ENCODE measurements around the gene STIP1. TPM values are rescaled to one million over a fixed set of nuclear protein-coding genes. Genes with fewer than 3 reads are reported as not detected.
A peak's percentile ranks its signal among the peaks of the same experiment; 100 is the strongest.

Gene STIP1
- total and polyA plus RNA-seq, 10 of the 15 experiments (the other 5 are each of a cell fraction or from before 2014, with no cell fraction given) = 25.2 to 291 (median 191) TPM

DNA sequence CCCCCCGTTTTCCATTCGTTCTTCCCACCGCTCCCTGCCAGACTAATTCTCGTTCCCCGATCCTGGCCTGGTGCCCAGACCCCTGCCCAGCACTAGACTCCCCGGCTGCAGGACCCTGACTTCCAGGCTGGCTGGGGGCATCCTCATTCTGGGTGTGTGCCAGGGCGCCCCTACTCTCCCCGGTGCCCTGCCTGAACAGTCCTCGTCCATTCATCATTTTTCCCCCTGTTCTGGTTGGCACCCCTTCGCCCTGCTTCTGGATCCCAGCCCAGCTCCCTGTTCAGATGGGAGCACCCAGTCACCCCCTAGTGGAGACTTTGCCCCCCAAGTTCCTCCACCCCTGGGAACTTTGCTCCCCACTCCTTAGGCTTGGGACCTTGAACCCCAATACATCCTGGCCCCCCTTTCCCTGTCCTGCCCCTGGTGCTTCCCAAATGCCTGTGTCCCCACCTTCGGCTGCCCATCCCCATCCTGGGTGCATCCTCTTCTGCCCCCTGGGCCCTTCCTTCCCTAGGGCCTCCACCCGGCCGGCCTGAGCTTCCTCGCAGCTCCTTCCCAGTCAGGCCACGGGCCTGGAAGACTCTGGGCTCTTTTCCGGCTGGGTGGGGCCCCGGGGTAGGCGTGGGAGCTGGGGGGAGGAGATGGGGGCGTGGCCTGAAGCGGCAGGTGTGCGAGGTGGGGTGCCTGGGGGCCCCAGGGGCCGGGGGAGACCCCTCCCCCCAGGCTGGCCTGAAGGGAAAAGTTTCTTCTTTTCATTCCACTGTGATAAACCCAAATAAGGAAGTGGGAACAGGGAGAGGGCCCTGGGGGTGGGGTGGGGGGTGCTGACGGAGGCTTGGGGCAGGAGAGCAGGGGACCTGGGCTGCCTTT lies 66.3 kb downstream of the STIP1 start (continued):
- TF ChIP-seq, protein P1, sequence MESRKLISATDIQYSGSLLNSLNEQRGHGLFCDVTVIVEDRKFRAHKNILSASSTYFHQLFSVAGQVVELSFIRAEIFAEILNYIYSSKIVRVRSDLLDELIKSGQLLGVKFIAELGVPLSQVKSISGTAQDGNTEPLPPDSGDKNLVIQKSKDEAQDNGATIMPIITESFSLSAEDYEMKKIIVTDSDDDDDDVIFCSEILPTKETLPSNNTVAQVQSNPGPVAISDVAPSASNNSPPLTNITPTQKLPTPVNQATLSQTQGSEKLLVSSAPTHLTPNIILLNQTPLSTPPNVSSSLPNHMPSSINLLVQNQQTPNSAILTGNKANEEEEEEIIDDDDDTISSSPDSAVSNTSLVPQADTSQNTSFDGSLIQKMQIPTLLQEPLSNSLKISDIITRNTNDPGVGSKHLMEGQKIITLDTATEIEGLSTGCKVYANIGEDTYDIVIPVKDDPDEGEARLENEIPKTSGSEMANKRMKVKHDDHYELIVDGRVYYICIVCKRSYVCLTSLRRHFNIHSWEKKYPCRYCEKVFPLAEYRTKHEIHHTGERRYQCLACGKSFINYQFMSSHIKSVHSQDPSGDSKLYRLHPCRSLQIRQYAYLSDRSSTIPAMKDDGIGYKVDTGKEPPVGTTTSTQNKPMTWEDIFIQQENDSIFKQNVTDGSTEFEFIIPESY (IDR thresholded peaks at IDR 0.05) = no peak
- TF ChIP-seq HDAC2 (IDR thresholded peaks at IDR 0.05) (no peak), GATAD2B (conservative IDR thresholded peaks at IDR 0.05; ENCODE audit: low read depth) (no peak), RAD21 (IDR thresholded peaks at IDR 0.05; ENCODE audit: insufficient read depth, low read depth, low read length) (no peak), TCF12 (IDR thresholded peaks at IDR 0.05; ENCODE audit: low read depth, low read length) (0 out of 2 replicates have a peak, but pooled peaks have one; percentile 6), ASH2L (IDR thresholded peaks at IDR 0.05; ENCODE audit: borderline replicate concordance, low read depth) (no peak), HDGF (IDR thresholded peaks at IDR 0.05) (peak; percentile 44; the same call in 1 of the 2 replicates), POLR2A (IDR thresholded peaks at IDR 0.05; ENCODE audit: low read depth, low read length) (no peak), NBN (IDR thresholded peaks at IDR 0.05) (0 out of 2 replicates have a peak, but pooled peaks have one; percentile 36), NR2C2 (IDR thresholded peaks at IDR 0.05; ENCODE audit: borderline replicate concordance, control insufficient read depth, insufficient read length, low read depth) (no peak), ZNF622 (IDR thresholded peaks at IDR 0.05) (no peak), SMAD5 (IDR thresholded peaks at IDR 0.05; ENCODE audit: low read depth) (no peak), IKZF1 (conservative IDR thresholded peaks at IDR 0.05) (peak; percentile 39; the same call in 1 of the 2 replicates), SMAD1 (IDR thresholded peaks at IDR 0.05; ENCODE audit: low read depth, partially characterized antibody) (no peak), BRCA1 (IDR thresholded peaks at IDR 0.05; ENCODE audit: low read depth, low read length) (no peak)
- TF ChIP-seq, protein P2, sequence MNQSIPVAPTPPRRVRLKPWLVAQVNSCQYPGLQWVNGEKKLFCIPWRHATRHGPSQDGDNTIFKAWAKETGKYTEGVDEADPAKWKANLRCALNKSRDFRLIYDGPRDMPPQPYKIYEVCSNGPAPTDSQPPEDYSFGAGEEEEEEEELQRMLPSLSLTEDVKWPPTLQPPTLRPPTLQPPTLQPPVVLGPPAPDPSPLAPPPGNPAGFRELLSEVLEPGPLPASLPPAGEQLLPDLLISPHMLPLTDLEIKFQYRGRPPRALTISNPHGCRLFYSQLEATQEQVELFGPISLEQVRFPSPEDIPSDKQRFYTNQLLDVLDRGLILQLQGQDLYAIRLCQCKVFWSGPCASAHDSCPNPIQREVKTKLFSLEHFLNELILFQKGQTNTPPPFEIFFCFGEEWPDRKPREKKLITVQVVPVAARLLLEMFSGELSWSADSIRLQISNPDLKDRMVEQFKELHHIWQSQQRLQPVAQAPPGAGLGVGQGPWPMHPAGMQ (IDR thresholded peaks at IDR 0.05; ENCODE audit: borderline replicate concordance) = no peak
- TF ChIP-seq, protein P3, sequence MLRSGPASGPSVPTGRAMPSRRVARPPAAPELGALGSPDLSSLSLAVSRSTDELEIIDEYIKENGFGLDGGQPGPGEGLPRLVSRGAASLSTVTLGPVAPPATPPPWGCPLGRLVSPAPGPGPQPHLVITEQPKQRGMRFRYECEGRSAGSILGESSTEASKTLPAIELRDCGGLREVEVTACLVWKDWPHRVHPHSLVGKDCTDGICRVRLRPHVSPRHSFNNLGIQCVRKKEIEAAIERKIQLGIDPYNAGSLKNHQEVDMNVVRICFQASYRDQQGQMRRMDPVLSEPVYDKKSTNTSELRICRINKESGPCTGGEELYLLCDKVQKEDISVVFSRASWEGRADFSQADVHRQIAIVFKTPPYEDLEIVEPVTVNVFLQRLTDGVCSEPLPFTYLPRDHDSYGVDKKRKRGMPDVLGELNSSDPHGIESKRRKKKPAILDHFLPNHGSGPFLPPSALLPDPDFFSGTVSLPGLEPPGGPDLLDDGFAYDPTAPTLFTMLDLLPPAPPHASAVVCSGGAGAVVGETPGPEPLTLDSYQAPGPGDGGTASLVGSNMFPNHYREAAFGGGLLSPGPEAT (IDR thresholded peaks at IDR 0.05; ENCODE audit: low read depth) = 0 out of 2 replicates have a peak, but pooled peaks have one; percentile 37
- TF ChIP-seq, protein P4, sequence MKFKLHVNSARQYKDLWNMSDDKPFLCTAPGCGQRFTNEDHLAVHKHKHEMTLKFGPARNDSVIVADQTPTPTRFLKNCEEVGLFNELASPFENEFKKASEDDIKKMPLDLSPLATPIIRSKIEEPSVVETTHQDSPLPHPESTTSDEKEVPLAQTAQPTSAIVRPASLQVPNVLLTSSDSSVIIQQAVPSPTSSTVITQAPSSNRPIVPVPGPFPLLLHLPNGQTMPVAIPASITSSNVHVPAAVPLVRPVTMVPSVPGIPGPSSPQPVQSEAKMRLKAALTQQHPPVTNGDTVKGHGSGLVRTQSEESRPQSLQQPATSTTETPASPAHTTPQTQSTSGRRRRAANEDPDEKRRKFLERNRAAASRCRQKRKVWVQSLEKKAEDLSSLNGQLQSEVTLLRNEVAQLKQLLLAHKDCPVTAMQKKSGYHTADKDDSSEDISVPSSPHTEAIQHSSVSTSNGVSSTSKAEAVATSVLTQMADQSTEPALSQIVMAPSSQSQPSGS (IDR thresholded peaks at IDR 0.05; ENCODE audit: low read length) = no peak
- TF ChIP-seq, protein P5, sequence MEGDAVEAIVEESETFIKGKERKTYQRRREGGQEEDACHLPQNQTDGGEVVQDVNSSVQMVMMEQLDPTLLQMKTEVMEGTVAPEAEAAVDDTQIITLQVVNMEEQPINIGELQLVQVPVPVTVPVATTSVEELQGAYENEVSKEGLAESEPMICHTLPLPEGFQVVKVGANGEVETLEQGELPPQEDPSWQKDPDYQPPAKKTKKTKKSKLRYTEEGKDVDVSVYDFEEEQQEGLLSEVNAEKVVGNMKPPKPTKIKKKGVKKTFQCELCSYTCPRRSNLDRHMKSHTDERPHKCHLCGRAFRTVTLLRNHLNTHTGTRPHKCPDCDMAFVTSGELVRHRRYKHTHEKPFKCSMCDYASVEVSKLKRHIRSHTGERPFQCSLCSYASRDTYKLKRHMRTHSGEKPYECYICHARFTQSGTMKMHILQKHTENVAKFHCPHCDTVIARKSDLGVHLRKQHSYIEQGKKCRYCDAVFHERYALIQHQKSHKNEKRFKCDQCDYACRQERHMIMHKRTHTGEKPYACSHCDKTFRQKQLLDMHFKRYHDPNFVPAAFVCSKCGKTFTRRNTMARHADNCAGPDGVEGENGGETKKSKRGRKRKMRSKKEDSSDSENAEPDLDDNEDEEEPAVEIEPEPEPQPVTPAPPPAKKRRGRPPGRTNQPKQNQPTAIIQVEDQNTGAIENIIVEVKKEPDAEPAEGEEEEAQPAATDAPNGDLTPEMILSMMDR (IDR thresholded peaks at IDR 0.05 in 2 of 3, conservative IDR thresholded peaks at IDR 0.05 in 1 of 3; ENCODE audit: control insufficient read depth in 2 of 3, extremely low read depth in 1 of 3, insufficient read depth in 1 of 3, low read depth in 3 of 3, low read length in 3 of 3) = peak; percentile 35 to 54 (median 36); a peak in 4 of 6 replicates
- TF ChIP-seq, protein P6, sequence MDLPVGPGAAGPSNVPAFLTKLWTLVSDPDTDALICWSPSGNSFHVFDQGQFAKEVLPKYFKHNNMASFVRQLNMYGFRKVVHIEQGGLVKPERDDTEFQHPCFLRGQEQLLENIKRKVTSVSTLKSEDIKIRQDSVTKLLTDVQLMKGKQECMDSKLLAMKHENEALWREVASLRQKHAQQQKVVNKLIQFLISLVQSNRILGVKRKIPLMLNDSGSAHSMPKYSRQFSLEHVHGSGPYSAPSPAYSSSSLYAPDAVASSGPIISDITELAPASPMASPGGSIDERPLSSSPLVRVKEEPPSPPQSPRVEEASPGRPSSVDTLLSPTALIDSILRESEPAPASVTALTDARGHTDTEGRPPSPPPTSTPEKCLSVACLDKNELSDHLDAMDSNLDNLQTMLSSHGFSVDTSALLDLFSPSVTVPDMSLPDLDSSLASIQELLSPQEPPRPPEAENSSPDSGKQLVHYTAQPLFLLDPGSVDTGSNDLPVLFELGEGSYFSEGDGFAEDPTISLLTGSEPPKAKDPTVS (IDR thresholded peaks at IDR 0.05; ENCODE audit: low read depth, low read length) = no peak

Measured in GM12878 (cell line).